Activated naive CD4-positive, alpha-beta T cell treated with anti-CD3 and anti-CD28 coated beads for 36 hours (primary cell): ENCODE data around the gene PRR15. TPM values are rescaled to one million over a fixed set of nuclear protein-coding genes. Genes with fewer than 3 reads are reported as not detected.
"Not testable (repeated sequence)": the region's sequence is repeated elsewhere in the genome, so short reads cannot be mapped to it uniquely, and the experiment has no call there.

Experiments used
- CTCF ChIA-PET: fragments of 350-600 bp; sonication (Branson Sonifier 250); formaldehyde crosslinking; loops from one replicate; lab custom pipeline; 2021; ENCODE audit warnings: antibody characterized with exemption; lab: Charles Lee
- DNase-seq: peaks from one replicate; pipeline ENCODE4 v3.0.0-alpha.2; 2020
- H3K27ac Mint-ChIP-seq: one replicate; pipeline ENCODE4 v1.8.0; 2021; ENCODE audit warnings: mild to moderate bottlenecking, mixed read lengths
- H3K27me3 Mint-ChIP-seq: one replicate; pipeline ENCODE4 v1.8.0; 2021; ENCODE audit warnings: low read depth, mixed read lengths
- H3K36me3 Mint-ChIP-seq: one replicate; pipeline ENCODE4 v1.8.0; 2021; ENCODE audit warnings: low read depth, mixed read lengths
- H3K4me1 Mint-ChIP-seq: one replicate; pipeline ENCODE4 v1.8.0; 2021; ENCODE audit warnings: low read depth, mixed read lengths
- H3K4me3 Mint-ChIP-seq: one replicate; pipeline ENCODE4 v1.8.0; 2021; ENCODE audit warnings: mild to moderate bottlenecking, moderate library complexity, mixed read lengths
- H3K9me3 Mint-ChIP-seq: one replicate; pipeline ENCODE4 v1.8.0; 2021; ENCODE audit warnings: mixed read lengths
- intact Hi-C: fragments of 100-400 bp; cut with micrococcal nuclease; formaldehyde crosslinking; loops from one replicate; pipeline ENCODE4 v1.15.1; 2023
- total RNA-seq, 2 experiments: library from RNA; stranded (reverse); gene quantifications; one replicate each; pipeline ENCODE4 v1.2.3, GENCODE V29; 2021

The PRR15 gene, protein sequence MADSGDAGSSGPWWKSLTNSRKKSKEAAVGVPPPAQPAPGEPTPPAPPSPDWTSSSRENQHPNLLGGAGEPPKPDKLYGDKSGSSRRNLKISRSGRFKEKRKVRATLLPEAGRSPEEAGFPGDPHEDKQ
- not detected for total RNA-seq

DNA sequence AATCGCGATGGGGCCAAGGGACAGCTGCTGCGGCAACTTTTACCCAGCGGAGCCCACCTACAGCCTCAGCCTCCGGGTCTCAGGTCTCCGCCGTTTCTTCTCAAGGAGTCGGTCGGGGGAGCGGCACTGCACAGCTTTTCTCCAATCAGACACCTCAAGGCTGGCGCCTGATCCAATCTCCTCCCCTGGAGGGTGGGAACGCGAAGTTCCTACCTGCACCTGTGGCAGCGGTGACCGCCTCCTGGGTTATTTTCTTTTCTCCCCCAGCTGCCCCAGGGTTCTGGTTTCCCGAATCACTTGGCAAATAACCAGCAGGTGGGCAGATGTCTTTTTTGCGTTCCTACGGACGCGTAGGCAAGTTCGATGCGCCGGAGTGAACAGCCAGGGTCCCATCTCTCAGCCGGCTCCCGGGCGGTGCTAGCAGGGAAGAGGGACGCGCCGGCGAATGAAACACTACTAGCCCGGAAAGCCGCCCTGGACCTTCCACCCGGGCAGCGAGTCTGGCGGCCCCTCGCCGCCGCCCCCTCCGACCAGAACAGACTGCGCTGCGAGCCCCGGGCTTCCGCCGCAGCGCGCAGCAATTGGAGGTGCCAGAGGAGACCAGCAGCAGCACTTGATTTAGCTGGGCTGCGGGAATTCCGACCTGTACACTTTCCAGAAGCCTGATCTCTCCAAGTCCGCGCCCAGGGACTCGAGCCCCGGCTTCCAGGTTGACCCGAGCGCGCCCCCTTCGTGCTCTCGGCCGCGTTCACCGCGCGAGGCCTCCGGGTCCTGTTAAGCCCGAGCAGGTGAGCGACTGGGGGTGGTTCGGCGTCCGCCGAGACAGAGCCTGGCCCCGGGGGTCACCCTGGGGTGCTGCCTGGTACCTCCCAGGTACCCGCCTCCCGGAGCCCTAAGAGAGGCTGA is at the start of gene PRR15:
Gene PRR15 (plus strand): TSS at position 246 of the 906 bp plus-strand sequence. CDS start 2,495 bp downstream, outside the sequence.
- peaks cover 11% of the 10 kb centered on the region for H3K4me1 Mint-ChIP-seq
- peak; percentile 9 for DNase-seq
- intact Hi-C loops: no loop called here

GRCh38 chr7:29516491-29516890 is 47.1 kb upstream of the PRR15 start:
- Mint-ChIP-seq H3K4me1 (no peaks in the 10 kb centered on the region), H3K27me3 (peaks cover 4% of the 10 kb centered on the region), H3K36me3 (no peaks in the 10 kb centered on the region), H3K27ac (no peak overlapping the region), H3K9me3 (peaks cover 3% of the 10 kb centered on the region), H3K4me3 (no peak overlapping the region)
- intact Hi-C loops: no loop called here
- CTCF ChIA-PET: no interaction called here
- no peak for DNase-seq

More for the DNA sequence above, at the start of gene PRR15:
- no peaks in the 10 kb centered on the region for H3K36me3 Mint-ChIP-seq
- H3K4me3 Mint-ChIP-seq: peak within 1 kb of the TSS; percentile 42
- no peaks in the 10 kb centered on the region for H3K9me3 Mint-ChIP-seq
- H3K27me3 Mint-ChIP-seq: peaks cover 67% of the 10 kb centered on the region
- H3K27ac Mint-ChIP-seq: no peak within 1 kb of the TSS
- CTCF ChIA-PET: no interaction called here

GRCh38 chr7:29518616-29519015 is 45.0 kb upstream of the PRR15 start:
- no peaks in the 10 kb centered on the region for H3K36me3 Mint-ChIP-seq
- no peaks in the 10 kb centered on the region for H3K4me1 Mint-ChIP-seq
- CTCF ChIA-PET: no interaction called here
- peaks cover 4% of the 10 kb centered on the region for H3K27me3 Mint-ChIP-seq
- DNase-seq: no peak
- H3K4me3 Mint-ChIP-seq: no peak overlapping the region
- H3K9me3 Mint-ChIP-seq: peaks cover 3% of the 10 kb centered on the region
- no peak overlapping the region for H3K27ac Mint-ChIP-seq
- intact Hi-C loops: no loop called here

DNA sequence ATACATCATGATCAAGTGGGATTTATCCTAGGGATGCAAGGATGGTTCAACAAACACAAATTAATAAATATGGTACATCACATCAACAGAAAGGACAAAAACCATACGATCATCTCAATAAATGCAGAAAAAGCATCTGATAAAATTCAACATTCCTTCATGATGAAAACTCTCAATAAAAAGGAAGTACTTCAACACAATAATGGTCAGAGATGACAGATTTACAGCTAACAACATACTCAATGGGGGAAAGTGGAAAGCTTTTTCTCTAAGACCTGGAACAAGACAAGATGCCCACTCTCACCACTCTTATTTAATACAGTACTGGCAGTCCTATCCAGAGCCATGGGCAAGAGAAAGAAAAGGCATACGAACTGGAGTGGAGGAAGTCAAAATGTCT is 39.9 kb upstream of the PRR15 start:
- CTCF ChIA-PET: no interaction called here
- peaks cover 3% of the 10 kb centered on the region for H3K9me3 Mint-ChIP-seq
- no peak for DNase-seq

DNA sequence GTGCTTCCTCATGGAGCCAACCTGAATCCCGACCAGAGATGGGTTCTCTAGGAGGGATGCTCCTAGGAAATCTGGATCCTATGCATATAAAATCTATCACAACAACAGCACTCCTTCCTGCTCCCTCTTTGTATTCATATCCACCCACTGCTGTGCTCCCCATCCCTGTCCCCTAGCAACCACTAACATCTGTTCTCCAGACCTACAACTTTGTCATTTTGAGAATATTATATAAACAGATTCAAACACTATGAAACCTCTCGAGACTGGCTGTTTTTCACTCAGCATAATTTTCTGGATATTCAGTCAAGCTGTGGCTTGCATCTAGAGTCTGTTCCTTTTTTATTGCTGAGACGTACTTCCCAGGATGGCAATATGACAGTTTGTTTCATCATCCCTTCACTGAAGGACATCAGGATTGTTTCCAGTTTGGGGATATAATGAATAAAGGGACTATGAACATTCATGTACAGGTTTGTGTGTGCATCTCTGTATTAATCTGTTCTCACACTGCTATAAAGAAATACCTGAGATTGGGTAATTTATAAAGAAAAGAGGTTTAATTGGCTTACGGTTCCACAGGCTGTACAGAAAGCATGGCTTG is 36.0 kb upstream of the PRR15 start:
- CTCF ChIA-PET: interaction anchor here (0.7 kb wide), 1 partner anchor 68 kb away, joined by 3 read pairs; no protein-coding TSS in a partner anchor
- Mint-ChIP-seq H3K27me3 (peaks cover 5% of the 10 kb centered on the region), H3K4me1 (no peaks in the 10 kb centered on the region), H3K27ac (no peak overlapping the region), H3K9me3 (no peaks in the 10 kb centered on the region), H3K36me3 (no peaks in the 10 kb centered on the region), H3K4me3 (no peak overlapping the region)
- intact Hi-C loops: no loop called here
- DNase-seq: no peak

More for the DNA sequence above, 39.9 kb upstream of the PRR15 start:
- intact Hi-C loops: no loop called here
- no peak overlapping the region for H3K27ac Mint-ChIP-seq
- H3K36me3 Mint-ChIP-seq: no peaks in the 10 kb centered on the region
- H3K27me3 Mint-ChIP-seq: peaks cover 7% of the 10 kb centered on the region
- H3K4me3 Mint-ChIP-seq: no peak overlapping the region
- H3K4me1 Mint-ChIP-seq: no peaks in the 10 kb centered on the region

- H3K9me3 Mint-ChIP-seq, H3K27me3 Mint-ChIP-seq, H3K36me3 Mint-ChIP-seq, H3K4me1 Mint-ChIP-seq, H3K4me3 Mint-ChIP-seq, DNase-seq, H3K27ac Mint-ChIP-seq, intact Hi-C loops: not testable (repeated sequence)
- CTCF ChIA-PET: interaction anchor here (0.7 kb wide), 1 partner anchor 673 kb away, joined by 3 read pairs; no protein-coding TSS in a partner anchor
Measured at GRCh38 chr7:29528526-29528925, 35.1 kb upstream of the PRR15 start.

DNA sequence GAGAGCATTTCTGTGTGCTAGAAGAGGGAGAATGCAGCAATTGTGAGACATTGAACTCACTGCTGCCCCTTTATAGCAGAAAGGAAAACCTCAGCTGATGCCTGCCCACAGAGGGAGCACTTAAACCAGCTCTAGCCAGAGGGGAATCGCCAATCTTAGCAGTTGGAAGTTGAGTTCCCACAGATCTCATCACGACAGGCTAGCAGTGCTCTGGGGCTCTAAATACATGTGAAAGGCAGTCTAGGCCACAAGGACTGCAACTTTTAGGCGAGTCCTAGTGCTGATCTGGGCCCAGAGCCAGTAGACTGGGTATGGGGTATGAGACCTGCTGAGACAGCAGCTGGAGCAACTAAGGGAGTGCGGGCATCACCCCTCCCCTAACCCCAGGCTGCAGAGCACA is 25.2 kb upstream of the PRR15 start:
- Mint-ChIP-seq H3K36me3 (no peaks in the 10 kb centered on the region), H3K4me3 (no peak overlapping the region), H3K9me3 (peaks cover 2% of the 10 kb centered on the region), H3K27ac (no peak overlapping the region), H3K27me3 (peaks cover 7% of the 10 kb centered on the region), H3K4me1 (no peaks in the 10 kb centered on the region)
- DNase-seq: no peak
- CTCF ChIA-PET: no interaction called here
- intact Hi-C loops: no loop called here

GRCh38 chr7:29539471-29539870 is 24.2 kb upstream of the PRR15 start:
- H3K27me3 Mint-ChIP-seq: peaks cover 7% of the 10 kb centered on the region

DNA sequence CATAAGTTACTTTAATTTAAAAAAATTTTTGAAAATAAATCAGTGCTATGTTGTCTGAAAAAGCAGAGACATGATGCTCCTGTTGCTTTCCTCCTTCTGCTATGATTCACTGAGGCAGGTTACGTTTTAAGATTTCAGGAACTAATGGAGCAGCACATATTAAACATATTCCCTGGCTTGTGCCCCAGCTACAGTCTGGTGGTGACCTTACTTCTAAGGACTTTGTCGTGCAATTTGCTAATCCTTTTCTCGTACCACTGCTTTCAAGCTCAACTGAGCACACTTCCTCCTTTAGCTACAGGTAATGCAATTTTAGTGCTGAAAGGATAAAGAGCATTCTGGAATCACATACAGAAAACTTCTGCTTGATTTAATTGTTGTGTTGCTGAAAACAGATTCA is 16.2 kb upstream of the PRR15 start:
- DNase-seq: no peak
- Mint-ChIP-seq H3K27me3 (peaks cover 6% of the 10 kb centered on the region), H3K9me3 (peaks cover 2% of the 10 kb centered on the region), H3K4me1 (no peaks in the 10 kb centered on the region), H3K27ac (no peak overlapping the region), H3K36me3 (no peaks in the 10 kb centered on the region), H3K4me3 (no peak overlapping the region)
- intact Hi-C loops: no loop called here
- CTCF ChIA-PET: no interaction called here

More at GRCh38 chr7:29539471-29539870, 24.2 kb upstream of the PRR15 start:
- Mint-ChIP-seq H3K4me3 (no peak overlapping the region), H3K27ac (no peak overlapping the region), H3K36me3 (no peaks in the 10 kb centered on the region), H3K9me3 (peaks cover 4% of the 10 kb centered on the region), H3K4me1 (no peaks in the 10 kb centered on the region)
- CTCF ChIA-PET: no interaction called here
- DNase-seq: no peak
- intact Hi-C loops: no loop called here

- Mint-ChIP-seq H3K9me3 (peaks cover 2% of the 10 kb centered on the region), H3K4me3 (no peak overlapping the region), H3K36me3 (no peaks in the 10 kb centered on the region), H3K4me1 (no peaks in the 10 kb centered on the region), H3K27me3 (peaks cover 9% of the 10 kb centered on the region), H3K27ac (no peak overlapping the region)
- CTCF ChIA-PET: no interaction called here
- no peak for DNase-seq
- intact Hi-C loops: no loop called here
Measured at GRCh38 chr7:29548823-29549222, 14.8 kb upstream of the PRR15 start.

DNA sequence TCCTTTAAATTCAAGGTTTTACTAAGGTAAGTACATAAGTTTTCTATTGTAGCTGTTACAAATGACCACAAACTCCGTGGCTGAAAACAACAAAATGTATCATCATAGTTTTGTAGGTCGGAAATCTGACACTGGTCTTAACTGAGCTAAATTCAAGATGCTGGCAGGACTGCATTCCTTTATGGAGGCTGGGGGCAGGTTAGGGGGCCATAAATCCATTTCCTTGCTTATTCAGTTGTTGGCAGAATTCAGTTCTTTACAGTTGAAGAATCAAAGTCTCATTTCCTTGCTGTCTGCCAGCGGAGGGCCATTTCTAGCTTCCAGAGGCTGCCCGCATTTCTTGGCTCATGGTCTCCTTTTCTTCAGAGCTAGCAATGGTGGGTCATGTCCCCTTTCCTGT is 11.2 kb upstream of the PRR15 start:
- CTCF ChIA-PET: no interaction called here
- intact Hi-C loops: no loop called here
- H3K36me3 Mint-ChIP-seq: no peaks in the 10 kb centered on the region
- H3K4me1 Mint-ChIP-seq: no peaks in the 10 kb centered on the region
- no peak overlapping the region for H3K4me3 Mint-ChIP-seq
- H3K27ac Mint-ChIP-seq: no peak overlapping the region
- H3K9me3 Mint-ChIP-seq: no peaks in the 10 kb centered on the region
- peaks cover 6% of the 10 kb centered on the region for H3K27me3 Mint-ChIP-seq
- no peak for DNase-seq

DNA sequence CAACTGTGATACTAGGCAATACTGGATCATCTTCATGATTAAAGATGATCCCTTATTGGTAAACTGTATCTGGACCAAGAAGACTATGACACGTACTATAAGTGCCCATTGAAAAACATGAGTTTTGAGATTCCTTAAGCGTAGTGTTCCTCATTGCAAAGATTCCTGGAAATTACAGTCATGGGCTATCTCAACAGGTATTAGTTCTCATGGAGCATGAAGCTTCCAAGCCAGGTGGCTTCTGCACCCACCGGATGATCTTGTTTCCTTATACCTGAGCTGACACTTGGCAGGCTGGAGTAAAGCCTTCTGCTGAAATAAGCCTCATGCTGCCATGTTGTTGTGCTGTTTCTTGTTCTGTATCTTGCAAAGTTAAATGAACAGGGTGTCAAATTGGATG is 8.6 kb upstream of the PRR15 start:
- H3K27ac Mint-ChIP-seq: no peak overlapping the region
- H3K4me3 Mint-ChIP-seq: no peak overlapping the region
- CTCF ChIA-PET: no interaction called here
- DNase-seq: no peak
- intact Hi-C loops: no loop called here
- no peaks in the 10 kb centered on the region for H3K36me3 Mint-ChIP-seq
- peaks cover 13% of the 10 kb centered on the region for H3K27me3 Mint-ChIP-seq
- no peaks in the 10 kb centered on the region for H3K9me3 Mint-ChIP-seq
- no peaks in the 10 kb centered on the region for H3K4me1 Mint-ChIP-seq
